BE2C (cell line): ENCODE results near the gene KLHL26.

Experiments used
- DNase-seq: peaks from one replicate; pipeline ENCODE4 v3.0.0-alpha.2; 2020
- H3K27me3 ChIP-seq: fragments of 250-450 bp; sonication (Bioruptor Pico); 2 replicates; pipeline ENCODE4 v1.5.1; 2020; ENCODE audit warnings: mild to moderate bottlenecking
- H3K36me3 ChIP-seq: fragments of 250-450 bp; sonication (Bioruptor Pico); 2 replicates; pipeline ENCODE4 v1.5.1; 2020; ENCODE audit warnings: mild to moderate bottlenecking
- H3K4me1 ChIP-seq: fragments of 250-450 bp; sonication (Bioruptor Pico); 2 replicates; pipeline ENCODE4 v1.5.1; 2020
- H3K4me3 ChIP-seq: 2 replicates; pipeline ENCODE4 v1.5.1; 2011; ENCODE audit warnings: low read depth, low read length
- H3K9me3 ChIP-seq: fragments of 250-450 bp; sonication (Bioruptor Pico); 2 replicates; pipeline ENCODE4 v1.5.1; 2020
- TF ChIP-seq, protein P1 (sequence below): IDR thresholded peaks from 2 replicates; pipeline ENCODE4 v1.5.1; 2012; ENCODE audit warnings: mild to moderate bottlenecking, low read depth, low read length

Gene KLHL26

DNA sequence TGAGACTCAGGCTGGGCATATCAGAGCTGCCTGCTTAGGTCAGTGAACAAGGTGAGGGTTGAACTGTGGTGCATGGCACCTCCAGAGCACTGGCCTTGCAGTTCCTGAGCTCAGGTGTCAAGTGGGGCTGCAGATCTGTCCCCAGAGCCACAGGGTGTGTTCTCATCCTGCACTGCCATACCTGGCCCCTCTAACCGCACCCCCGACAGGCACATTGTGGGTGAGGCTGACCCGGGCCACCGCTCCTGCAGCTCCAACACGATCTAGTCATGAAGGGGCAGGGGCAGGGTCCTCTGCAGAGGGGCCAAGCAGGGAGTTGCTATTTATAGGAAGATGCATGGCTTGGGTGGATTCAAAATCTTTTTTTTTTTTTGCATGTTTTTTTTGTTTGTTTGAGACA, 30.0 kb downstream of the KLHL26 start:
- Histone ChIP-seq H3K4me3 (no peak overlapping the region), H3K27me3 (no peaks in the 10 kb centered on the region), H3K4me1 (peaks cover 18% of the 10 kb centered on the region), H3K9me3 (no peaks in the 10 kb centered on the region), H3K36me3 (peaks cover 18% of the 10 kb centered on the region)
- TF ChIP-seq, protein P1, sequence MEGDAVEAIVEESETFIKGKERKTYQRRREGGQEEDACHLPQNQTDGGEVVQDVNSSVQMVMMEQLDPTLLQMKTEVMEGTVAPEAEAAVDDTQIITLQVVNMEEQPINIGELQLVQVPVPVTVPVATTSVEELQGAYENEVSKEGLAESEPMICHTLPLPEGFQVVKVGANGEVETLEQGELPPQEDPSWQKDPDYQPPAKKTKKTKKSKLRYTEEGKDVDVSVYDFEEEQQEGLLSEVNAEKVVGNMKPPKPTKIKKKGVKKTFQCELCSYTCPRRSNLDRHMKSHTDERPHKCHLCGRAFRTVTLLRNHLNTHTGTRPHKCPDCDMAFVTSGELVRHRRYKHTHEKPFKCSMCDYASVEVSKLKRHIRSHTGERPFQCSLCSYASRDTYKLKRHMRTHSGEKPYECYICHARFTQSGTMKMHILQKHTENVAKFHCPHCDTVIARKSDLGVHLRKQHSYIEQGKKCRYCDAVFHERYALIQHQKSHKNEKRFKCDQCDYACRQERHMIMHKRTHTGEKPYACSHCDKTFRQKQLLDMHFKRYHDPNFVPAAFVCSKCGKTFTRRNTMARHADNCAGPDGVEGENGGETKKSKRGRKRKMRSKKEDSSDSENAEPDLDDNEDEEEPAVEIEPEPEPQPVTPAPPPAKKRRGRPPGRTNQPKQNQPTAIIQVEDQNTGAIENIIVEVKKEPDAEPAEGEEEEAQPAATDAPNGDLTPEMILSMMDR = no peak
- DNase-seq = no peak

GRCh38 chr19:18667531-18668251, 30.9 kb downstream of the KLHL26 start:
- Histone ChIP-seq H3K27me3 (no peaks in the 10 kb centered on the region), H3K9me3 (no peaks in the 10 kb centered on the region), H3K4me3 (no peak overlapping the region), H3K4me1 (peaks cover 26% of the 10 kb centered on the region), H3K36me3 (peaks cover 18% of the 10 kb centered on the region)
- TF ChIP-seq, protein P1 = no peak
- DNase-seq = no peak

DNA sequence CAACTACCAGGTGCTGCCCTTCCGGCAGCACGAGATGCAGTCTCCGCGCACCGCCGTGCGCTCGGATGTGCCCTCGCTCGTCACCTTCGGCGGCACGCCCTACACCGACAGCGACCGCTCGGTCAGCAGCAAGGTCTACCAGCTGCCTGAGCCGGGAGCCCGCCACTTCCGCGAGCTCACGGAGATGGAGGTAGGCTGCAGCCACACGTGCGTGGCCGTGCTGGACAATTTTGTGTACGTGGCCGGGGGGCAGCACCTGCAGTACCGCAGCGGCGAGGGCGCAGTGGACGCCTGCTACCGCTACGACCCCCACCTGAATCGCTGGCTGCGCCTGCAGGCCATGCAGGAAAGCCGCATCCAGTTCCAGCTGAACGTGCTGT, 31.4 kb downstream of the KLHL26 start:
- TF ChIP-seq, protein P1 = no peak
- peaks cover 26% of the 10 kb centered on the region for H3K4me1 ChIP-seq
- no peak for DNase-seq
- no peak overlapping the region for H3K4me3 ChIP-seq
- peaks cover 18% of the 10 kb centered on the region for H3K36me3 ChIP-seq
- no peaks in the 10 kb centered on the region for H3K27me3 ChIP-seq
- H3K9me3 ChIP-seq = no peaks in the 10 kb centered on the region

DNA sequence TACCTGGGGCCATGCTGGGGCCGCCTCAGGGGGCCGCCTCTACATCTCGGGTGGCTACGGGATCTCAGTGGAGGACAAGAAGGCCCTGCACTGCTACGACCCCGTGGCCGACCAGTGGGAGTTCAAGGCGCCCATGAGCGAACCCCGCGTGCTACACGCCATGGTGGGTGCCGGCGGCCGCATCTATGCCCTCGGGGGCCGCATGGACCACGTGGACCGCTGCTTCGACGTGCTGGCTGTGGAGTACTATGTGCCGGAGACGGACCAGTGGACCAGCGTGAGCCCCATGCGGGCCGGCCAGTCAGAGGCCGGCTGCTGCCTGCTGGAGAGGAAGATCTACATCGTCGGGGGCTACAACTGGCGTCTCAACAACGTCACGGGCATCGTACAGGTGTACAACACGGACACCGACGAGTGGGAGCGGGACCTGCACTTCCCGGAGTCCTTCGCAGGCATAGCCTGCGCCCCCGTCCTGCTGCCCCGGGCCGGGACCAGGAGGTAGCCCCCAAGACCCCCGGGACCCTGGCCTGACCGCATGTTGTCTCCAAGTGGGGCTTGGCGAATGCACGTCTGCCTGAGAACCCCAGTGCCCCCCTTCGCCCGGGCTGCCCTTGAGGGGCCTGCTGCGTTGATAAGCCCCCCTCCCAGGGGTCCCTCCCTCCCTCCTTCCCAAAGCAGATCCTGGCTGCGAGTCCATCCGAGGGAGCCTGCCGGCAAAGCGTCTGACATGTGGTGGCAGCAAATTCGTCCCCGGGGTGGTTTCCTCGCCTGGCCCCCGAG, 32.1 kb downstream of the KLHL26 start:
- no peak overlapping the region for H3K4me3 ChIP-seq
- no peak for DNase-seq
- peaks cover 18% of the 10 kb centered on the region for H3K36me3 ChIP-seq
- no peaks in the 10 kb centered on the region for H3K27me3 ChIP-seq
- peaks cover 26% of the 10 kb centered on the region for H3K4me1 ChIP-seq
- no peaks in the 10 kb centered on the region for H3K9me3 ChIP-seq
- TF ChIP-seq, protein P1 = no peak

DNA sequence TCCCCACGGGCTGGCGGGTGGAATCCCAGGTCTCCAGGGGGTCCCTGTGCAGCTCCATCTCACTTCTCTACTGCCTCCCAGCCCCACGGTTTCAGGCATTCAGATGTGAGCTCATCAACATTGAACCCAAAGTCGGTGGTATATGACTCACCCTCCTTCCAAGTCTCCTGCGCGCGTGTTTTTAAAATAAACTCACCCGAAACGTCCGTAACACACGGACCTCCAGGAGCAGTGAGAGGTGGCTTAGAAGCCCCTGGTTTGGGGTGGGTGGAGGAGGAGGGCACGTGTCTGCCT, 32.6 kb downstream of the KLHL26 start:
- Histone ChIP-seq H3K9me3 (no peaks in the 10 kb centered on the region), H3K4me1 (peaks cover 26% of the 10 kb centered on the region), H3K4me3 (no peak overlapping the region), H3K27me3 (no peaks in the 10 kb centered on the region), H3K36me3 (peaks cover 18% of the 10 kb centered on the region)
- no peak for DNase-seq
- TF ChIP-seq, protein P1 = no peak

GRCh38 chr19:18669883-18670282, 33.1 kb downstream of the KLHL26 start:
- TF ChIP-seq, protein P1 = no peak
- Histone ChIP-seq H3K36me3 (peaks cover 18% of the 10 kb centered on the region), H3K4me3 (no peak overlapping the region), H3K9me3 (no peaks in the 10 kb centered on the region), H3K4me1 (peaks cover 26% of the 10 kb centered on the region), H3K27me3 (no peaks in the 10 kb centered on the region)
- DNase-seq = no peak
